T-helper 1 cell (primary cell): ENCODE data around the gene KRT1.
"Not testable (repeated sequence)": the region's sequence is repeated elsewhere in the genome, so short reads cannot be mapped to it uniquely, and the experiment has no call there.

Experiments
- DNase-seq, 5 donors: peaks; one replicate each; pipeline ENCODE4 v3.0.0-alpha.2; 2012 to 2020

The KRT1 gene

DNA sequence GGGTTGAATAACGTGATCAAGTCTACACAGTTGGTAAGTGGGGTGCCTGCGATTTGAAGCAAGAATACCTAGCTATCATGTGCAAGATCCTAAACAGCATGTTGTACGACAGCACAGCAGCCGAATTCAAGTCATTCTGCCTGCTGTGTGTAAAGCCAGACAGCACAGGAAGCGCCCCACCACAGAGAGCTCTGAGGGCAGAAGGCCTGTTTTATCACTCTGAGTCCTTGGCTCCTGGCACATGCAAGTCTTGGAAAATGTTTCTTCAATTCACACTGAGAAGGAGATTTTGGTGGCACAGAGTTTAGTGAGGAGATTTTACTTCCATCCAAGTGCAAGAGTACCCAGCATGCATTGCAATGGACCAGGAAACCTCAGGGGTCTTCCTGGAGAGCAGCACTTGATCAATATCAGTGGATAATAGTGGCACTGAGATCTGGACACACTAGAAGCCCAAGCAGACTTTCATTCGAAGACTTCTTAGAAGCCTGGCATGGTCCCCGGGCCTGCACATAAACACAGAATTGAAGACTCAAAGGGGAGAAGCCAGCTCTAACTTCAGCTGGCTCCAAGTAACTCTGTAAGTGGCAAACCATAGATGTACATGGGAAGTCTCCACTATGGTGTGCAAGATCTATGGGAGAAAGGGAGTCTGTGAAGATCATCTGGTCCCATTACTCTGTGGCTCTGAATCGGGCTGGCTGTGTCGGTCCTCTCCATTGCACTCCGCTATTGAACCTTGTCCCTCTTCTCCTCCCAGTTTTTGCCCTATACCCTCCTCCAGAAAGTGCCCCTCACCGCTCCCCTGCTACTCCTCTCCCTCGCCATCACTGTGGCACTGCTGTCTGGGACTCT lies 1.5 kb upstream of the KRT1 start:
- peak in 3 of 5 donors; percentile 7 to 14 (median 8) for DNase-seq

DNA sequence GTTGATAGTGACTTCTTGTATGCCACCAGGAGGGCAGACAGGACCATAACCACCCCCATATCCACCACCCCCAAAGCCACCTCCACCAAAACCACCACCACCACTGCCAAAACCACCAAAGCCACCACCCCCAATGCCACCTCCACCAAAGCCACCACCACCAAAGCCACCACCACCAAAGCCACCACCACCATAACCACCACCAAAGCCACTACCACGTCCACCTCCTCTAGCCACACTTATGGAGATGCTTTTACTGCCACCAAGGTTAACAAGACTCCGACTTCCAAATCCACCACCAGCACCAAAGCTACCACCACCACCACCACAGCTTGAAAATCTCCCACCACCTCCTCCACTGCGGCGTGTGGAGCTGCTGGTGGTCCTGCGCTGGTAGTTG lies 332 bp downstream of the KRT1 start:
- no peak for DNase-seq

DNA sequence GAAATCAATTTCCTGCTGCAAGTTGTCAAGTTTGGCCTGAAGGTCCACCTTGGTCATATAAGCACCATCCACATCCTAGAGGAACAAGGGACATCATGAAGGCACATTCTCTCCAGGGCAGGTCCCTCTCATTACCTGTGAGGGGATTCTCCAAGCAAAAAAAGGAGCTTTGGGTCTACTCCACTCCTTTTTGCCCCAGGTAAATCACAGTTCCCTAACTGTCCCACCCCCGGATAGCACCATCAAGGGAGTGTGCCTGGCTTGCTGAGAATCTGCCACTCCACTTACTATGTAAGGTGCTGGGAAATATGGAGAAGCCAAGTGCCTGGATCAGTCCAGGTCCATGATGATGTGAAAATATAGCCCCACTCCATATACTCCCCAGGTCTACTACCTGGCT lies 2.5 kb downstream of the KRT1 start:
- DNase-seq = no peak

DNA sequence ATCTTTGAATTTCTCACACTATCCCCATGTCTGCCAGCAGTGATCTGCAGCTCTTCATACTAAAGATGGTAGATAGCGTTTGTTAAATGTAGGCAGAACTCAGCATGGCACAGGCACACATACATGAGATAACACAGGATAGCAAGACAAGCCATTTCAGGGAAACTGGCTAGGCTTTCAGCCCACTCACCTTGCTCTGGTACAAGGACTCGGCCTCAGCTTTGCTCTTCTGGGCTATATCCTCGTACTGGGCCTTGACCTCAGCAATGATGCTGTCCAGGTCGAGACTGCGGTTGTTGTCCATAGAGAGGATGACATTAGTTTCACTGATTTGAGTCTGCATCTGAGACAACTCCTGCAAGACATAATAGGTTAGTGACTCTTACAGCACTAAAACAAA lies 3.1 kb downstream of the KRT1 start:
- no peak for DNase-seq

DNA sequence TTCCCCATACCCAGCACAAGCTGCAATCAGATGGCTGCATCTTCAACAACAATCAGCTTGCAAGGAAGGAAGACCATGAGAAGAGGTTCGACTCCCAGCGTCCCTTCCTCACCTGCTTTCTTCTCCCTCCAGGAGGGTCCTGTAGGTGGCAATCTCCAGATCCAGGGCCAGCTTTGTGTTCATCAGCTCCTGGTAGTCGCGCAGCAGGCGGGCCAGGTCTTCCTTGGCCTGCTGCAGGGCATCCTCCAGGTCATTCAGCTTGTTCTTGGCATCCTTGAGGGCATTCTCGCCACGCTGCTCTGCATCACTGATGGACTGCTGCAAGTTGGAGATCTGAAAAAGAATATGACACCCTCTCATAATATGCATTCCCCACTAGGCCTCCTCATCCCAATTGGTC lies 4.0 kb downstream of the KRT1 start:
- DNase-seq = no peak

DNA sequence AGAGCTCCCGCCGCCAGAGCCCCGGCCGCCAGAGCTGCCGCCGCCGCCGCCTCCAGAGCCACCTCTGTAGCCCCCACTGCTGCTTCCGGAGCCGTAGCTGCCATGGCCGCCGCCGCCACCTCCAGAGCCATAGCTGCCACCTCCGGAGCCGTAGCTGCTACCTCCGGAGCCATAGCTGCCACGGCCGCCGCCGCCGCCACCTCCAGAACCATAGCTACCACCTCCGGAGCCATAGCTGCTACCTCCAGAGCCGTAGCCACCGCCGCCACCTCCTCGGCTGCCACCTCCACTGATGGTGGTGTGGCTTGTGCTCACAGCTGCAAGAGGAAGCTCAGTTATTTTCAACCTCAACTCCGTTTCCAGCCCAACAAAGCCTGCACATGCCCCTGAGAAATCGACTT lies 4.9 kb downstream of the KRT1 start:
- no peak for DNase-seq

DNA sequence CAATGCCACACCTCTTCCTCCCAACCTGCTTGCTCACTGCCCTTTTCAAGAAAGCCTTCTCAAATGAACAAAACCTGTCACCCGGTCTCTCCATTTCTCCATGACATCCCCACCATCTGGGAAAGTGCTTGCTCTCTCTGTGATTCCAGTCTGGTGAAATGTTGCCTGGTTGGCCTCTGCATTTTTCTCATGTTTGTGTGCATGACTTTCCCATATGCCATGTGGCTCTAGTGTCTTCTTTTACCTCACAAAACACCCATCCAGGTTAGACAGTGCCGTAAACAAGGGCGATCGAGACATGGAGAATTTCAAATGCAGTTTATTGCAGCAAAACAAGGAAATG lies 5.8 kb downstream of the KRT1 start:
- no peak for DNase-seq

DNA sequence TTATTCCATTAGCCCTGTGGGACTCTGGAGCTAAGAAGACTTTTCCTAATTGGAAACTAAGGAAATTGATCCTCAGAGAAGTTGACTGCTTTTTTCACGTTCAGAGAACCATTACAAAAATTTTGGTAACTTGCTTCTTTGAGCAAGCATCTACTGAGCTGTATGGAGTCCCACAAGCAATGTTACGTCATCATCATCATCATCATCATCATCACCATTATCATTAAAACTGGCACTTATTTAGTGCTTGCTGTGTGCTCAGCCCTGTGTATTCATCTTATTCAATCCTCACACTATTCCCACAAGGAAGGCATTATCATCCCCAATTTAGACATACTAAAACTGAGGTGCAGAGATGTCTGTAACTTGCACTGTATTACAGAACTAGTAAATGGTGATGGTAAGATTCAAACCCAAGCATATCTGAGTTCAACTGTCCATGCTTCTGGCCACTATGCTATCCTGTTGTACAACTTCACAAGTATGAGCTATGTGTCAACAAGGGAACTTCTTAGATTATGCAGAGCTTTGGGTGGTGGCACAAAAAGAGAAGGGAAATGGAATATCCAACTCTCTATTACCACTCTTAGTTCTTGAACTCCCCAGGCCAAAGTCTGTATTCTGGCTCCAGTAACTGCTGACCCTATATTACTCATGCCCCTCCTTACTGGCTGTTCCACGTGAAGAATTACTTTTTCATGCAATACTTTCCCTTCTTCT lies 6.3 kb downstream of the KRT1 start:
- DNase-seq = no peak

DNA sequence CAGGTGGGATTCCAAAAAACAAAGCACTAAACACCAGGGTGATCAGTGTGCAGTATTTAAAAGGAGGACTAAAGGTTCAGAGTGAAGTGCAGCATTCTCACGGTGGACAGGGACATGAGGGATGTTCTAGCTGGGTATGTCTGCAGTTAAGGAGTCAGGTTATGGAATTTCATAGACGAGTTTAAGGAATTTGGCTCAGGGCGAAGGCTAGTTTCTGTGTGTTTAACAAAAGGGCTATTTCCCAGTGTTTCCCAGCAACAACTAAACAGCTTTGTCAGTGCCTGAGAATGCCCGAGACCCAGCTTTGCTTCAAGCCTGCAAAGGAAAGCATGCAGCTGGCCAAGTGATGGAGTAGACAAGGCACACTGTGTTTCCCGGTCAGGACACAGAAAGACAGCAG lies 7.0 kb downstream of the KRT1 start:
- DNase-seq = no peak

DNA sequence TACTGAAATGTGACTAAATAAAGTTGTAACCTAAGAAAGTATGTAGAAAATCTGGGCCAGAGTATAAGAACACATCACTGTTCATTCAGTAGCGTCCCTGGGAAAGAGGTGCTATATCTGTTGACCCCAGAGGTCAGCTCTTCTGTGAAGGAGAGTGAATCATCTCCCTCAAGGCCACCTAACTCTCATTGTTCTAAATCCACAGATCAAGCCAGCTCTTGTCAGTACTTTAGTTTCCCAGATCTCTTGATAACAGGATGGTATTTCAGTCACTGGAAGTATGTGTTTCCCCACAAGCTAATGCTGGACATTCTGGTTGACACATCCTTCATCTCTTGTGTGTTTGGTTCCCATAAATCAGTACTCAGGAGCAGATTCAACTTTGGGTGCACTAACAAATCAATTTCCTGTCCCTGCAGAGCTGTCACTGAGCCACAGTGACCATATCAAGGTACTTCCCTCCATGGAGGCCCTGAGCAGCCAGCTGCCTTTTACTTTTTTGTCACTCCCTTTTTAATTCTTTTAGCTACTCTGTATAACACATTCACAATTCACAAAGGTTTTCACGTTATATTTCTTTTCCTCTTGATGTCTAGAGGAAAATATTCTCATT lies 7.8 kb downstream of the KRT1 start:
- no peak for DNase-seq

DNA sequence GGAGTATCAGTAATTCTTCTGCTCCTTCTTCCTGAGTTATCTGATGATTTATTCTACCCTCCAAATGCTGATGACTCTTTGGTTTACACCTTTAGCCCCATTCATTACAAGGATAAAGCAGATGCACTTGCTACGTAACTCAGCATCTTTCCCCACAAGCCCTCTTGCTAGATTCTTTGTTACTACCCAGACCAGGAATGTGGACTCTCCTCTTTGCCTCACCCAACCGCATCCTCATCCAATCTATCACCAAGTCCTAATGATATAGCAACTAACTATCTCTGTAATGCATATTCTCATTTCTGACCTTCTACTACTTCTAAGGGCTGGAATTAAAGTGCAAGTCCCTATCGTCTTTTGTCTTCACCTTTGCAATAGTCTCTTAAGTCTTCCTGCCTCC lies 9.2 kb downstream of the KRT1 start:
- DNase-seq = no peak

DNA sequence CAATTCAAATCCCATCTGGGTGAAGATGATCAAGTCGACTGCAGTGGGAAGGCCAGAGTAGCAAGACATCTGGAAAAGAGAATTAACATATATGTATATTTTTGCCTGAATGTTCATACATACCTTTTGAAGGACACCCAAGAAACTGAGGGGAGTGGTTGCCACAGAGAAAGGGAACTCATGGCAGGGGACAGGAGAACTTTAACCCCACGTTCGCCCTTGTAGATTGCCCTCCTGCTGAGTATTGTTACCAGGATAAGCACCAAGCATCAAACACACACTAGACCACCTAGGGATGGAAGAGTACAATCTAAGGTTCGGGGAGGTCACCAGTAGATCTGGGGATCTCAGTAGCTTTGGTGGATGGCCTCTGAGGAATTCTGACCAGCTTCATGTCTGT lies 9.7 kb downstream of the KRT1 start:
- DNase-seq = no peak

DNA sequence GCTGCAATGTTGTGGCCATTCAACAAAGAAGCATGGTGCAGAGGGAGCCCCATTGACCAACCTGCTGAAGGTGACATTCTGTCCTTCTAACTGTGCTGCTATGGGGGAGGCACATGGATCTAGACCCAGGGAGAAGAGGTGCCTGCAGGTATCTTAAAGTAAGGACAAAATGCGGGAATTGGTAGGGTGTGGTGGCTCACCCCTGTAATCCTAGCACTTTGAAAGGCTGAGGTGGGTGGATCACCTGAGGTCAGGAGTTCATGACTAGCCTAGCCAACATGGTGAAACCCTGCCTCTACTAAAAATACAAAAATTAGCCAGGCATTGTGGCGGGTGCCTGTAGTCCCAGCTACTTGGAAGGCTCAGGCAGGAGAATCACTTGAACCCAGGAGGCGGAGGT lies 10.3 kb downstream of the KRT1 start:
- DNase-seq = not testable (repeated sequence)

DNA sequence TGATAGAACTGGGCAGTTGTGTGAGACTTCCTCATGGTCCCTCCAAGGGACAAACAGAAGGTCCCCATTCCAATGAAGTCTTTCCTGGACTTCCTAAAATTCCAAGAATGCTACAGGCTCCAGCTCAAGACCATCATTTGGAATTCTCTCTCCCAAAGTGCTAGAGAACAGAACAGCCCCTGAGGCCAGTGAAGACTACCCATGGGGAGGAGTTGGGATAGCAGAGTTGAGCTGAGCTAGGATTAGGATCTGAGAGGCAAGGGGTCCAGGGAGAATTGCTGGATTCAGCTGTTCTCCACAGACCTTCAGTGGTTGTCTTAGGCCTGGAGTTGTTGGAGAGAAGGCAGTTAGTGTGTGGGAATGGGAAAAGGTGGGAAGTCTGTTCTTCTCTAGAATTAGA lies 10.8 kb downstream of the KRT1 start:
- no peak for DNase-seq

DNA sequence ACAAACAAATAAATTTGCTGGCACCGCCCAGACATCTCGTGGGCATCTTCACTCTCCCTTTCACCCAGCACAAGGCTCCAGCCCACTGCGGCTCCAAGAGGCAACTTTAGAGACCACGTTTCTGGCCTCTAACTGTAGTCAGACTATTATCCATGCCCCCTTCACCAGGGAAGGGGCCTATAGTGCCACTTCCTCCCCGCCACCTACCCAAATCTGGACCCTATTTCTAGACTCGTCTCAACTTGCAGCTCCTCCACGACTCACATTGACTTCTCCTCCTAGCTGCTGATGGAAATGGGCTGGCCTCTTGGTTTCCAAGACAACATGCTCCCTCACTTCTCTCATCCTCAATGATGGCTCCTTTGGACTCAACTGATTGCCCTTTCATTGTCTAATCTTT lies 12.3 kb downstream of the KRT1 start:
- DNase-seq = no peak

DNA sequence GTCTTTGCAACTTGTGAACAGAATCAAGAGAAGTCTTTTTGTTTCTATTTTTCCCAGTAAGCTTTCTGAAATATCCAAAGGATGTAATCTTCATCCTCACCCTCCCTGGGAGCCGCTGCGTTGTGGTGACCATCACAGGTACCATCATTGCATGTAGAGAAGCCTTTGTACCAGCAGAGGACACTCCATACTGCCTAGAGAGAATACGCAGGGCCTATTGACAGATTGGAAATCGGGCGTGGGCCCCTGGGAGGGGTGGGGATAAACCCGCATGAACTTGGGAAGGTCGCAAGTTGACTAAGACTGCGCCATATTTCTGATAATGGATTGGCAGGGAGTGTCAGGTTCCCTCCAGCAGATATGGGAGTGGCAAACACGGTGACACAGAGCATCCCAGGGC lies 12.7 kb downstream of the KRT1 start:
- DNase-seq = no peak

DNA sequence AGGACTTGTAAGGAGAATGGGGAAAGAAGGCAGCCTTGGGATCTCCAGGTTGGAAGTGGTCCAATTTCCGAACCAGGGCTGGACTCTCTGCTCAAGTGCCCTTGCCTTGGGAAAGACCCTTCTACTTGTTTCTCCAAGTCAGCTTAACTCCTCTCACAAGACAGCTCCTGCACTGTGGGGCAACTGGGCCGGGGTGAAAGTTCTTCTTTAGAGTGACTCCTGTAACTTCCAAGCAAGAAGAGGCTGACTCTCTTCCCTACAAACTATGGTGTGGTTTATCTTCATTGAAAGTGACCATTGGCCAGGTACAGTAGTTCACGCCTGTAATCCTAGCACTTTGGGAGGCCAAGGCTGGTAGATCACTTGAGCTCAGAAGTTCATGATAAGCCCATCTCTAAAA lies 13.7 kb downstream of the KRT1 start:
- DNase-seq = no peak

DNA sequence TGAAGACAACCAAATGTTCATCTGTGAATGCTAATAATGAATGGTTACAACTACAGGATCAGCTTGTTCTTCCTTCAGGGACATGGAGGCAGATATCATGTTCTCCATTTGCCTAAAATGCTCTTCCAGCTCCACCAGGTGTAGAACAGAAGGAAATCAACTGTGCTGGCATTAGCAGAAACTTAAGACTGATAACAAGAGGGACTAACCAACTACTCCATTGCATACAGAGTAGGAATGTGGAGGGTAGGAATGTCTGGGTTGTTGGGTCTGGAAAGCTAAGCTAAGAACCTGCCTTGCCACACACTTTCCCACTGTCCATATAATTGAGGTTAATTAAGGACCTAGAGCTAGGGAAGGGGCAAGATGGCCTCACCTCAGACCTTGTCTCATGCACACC lies 16.8 kb downstream of the KRT1 start:
- DNase-seq = no peak

DNA sequence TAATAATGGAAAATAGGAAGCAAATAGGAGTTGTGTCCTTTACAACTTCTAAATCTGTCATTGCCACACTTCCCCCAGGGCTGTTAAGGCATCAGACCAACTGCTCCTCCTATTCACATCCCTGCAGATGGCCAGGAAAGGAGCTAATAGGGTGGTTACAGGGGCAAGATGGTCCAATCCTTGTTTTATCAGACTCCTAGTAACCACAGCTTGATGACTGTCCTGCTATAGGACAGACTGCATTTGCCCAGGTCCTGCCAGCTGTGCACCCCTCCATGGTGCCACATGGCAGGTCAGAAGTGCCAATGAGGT lies 17.3 kb downstream of the KRT1 start:
- DNase-seq = no peak

DNA sequence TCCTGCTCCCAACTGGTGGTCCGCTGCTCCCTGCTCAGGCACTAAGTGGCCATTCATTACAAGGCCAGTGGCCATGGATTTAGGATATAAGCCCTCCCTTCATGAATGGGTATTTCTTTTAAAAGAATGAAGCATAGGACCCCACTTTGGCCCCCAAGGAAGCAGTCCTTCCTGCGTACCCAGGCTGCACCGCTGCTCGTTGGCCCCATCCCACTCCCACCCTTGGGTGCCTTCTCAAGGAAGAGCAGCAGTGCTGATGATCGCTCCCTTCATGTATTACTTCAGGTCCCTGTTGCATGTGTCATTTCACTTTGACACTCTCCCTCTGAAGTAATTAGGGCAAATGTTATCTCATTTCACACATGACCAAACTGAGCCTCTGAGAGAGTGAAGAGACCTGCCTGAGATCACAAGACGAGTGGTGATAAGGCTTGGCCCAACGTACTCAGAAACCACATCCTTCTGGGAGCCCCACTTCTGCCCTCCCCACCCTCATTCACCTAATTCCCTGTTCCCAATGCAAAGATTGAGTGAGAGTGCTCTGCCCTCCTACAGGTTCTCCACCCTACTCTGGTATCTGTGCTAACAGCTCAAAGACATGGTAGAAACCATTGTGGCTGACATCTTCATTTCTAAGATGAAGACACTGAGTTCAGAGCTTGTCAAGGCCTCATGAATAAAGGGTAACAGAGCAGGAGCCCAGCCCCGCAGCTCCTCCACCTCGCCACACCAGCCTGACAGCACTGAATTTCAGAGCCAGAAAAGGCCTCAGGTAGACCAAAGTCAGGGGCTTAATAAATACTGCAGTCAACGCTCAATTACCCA lies 17.9 kb downstream of the KRT1 start:
- DNase-seq = no peak

DNA sequence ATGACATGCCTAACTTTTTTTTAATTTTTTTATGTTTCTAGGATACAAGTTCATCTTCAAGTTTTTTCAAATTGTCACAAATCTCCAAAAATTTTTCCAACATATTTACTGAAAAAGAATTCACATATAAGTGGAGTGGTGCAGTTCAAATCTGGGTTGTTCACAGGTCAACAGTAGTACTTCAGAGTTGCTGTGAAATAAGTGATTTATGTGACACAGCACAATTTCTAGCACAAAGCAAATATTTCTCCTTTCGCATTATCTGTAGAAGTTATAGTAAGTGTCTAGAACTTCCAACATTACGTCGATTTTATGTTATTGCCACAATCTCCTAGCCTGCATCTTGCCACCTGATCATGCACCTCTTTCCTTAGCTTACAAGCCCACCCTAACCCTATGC lies 18.5 kb downstream of the KRT1 start:
- DNase-seq = no peak

DNA sequence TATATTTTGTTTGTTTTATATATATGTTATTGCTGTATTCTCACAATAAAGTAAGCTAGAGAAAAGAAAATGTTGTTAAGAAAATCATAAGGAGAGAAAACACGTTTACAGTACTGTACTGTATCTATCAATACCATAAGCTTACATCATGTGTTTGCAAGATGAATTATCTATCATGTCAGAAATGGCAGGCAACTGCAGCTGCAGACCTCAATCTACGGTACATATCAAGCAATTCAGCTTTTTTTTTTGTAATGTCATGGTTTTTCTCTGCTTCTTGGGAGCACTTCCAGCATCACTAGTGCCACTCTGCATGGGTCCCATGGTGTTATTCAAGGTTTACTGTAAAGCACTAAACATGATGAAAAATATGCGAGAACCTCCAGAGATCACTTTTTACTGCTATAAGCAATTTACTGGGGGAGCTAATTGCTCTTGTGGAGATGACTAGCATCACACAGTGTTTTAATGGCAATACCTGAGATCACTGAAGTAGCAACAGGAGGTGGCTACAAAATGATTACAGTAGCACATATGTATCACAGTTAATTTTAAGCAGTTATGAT lies 19.2 kb downstream of the KRT1 start:
- no peak for DNase-seq

DNA sequence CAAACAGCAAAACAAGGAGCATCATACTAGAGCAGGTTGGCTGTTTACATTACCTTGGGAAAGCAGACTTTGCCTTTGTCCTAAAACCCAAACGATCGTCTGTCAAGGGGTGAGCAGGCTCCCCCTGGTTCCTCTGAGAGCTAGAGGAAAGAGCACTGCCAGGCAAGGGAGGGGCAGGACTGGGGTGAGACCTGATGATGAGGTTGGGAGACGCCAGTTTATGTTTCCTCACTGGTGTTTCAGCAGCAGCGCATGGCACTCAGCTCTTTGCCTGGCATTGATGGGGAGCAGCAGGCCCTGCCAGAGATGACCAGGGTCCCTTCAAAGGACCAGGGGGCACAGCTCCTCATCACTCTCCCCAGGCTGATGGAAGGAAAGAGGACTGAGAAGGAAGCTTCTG lies 20.3 kb downstream of the KRT1 start:
- no peak for DNase-seq
